OCI-LY3 (cell line): Measurements from ENCODE around the gene UPK3A.

Experiments used
- CTCF ChIP-seq: fragments of 200-600, 300-600 bp; sonication (generic); IDR thresholded peaks from 2 replicates; pipeline ENCODE4 v1.5.1; 2014; ENCODE audit warnings: antibody characterized with exemption, low read length, low read depth
- EZH2phosphoT487 ChIP-seq: fragments of 200-600 bp; shearing (Covaris generic); IDR thresholded peaks from 2 replicates; pipeline ENCODE4 v1.6.1; 2018; ENCODE audit warnings: antibody characterized with exemption, mixed run types, low read depth

GRCh38 chr22:45253039-45253641 lies 31.6 kb upstream of the UPK3A start:
- no peak for TF ChIP-seq EZH2phosphoT487
- TF ChIP-seq CTCF, result no peak
